ENCODE results near the gene AHCTF1.

- TF ChIP-seq POLR2A (IDR thresholded peaks at IDR 0.05; ENCODE audit: low read length) = no peak
- TF ChIP-seq GATA1 (IDR thresholded peaks at IDR 0.05; ENCODE audit: low read depth, low read length) = no peak
Measured at GRCh38 chr1:246875041-246876026, 56.4 kb downstream of the AHCTF1 start.

All from erythroblast (primary cell).